ENCODE results near the gene DNAH11.
"Not testable (repeated sequence)": the region's sequence is repeated elsewhere in the genome, so short reads cannot be mapped to it uniquely, and the experiment has no call there.

DNAH11 gene

GRCh38 chr7:21819048-21819447, 276.2 kb downstream of the DNAH11 start:
- Mint-ChIP-seq H3K36me3 (no peaks in the 10 kb centered on the region), H3K27me3 (no peaks in the 10 kb centered on the region), H3K27ac (no peak overlapping the region), H3K4me1 (peaks cover 9% of the 10 kb centered on the region), H3K9me3 (no peaks in the 10 kb centered on the region), H3K4me3 (no peak overlapping the region)

DNA sequence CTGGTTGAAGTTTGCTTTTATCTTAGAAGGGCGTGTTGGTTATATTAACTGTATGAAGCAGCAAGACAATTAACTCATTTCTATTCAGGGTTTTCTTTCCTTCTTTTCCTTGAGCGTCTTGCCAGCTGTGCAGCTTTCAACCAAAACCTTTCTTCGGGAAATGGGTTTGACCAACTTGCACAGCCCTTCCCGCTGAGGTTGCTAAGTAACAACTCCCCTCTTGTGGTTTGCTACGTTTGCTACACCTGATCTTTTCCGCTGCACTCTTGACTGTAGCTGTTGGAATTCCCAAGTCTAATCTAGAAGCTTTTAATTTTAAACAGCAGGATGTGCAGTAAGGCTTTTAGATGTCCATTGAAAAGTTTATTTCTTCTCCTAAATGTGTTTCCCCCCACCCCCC, 286.0 kb downstream of the DNAH11 start:
- Mint-ChIP-seq H3K27me3 (no peaks in the 10 kb centered on the region), H3K4me3 (no peak overlapping the region), H3K9me3 (no peaks in the 10 kb centered on the region), H3K4me1 (peaks cover 12% of the 10 kb centered on the region), H3K36me3 (no peaks in the 10 kb centered on the region), H3K27ac (no peak overlapping the region)

- no peaks in the 10 kb centered on the region for H3K27me3 Mint-ChIP-seq
- no peaks in the 10 kb centered on the region for H3K36me3 Mint-ChIP-seq
- H3K9me3 Mint-ChIP-seq = no peaks in the 10 kb centered on the region
- no peak overlapping the region for H3K4me3 Mint-ChIP-seq
- no peak overlapping the region for H3K27ac Mint-ChIP-seq
- H3K4me1 Mint-ChIP-seq = peaks cover 12% of the 10 kb centered on the region
These were observed 286.9 kb downstream of the DNAH11 start for GRCh38 chr7:21829731-21830130.

DNA sequence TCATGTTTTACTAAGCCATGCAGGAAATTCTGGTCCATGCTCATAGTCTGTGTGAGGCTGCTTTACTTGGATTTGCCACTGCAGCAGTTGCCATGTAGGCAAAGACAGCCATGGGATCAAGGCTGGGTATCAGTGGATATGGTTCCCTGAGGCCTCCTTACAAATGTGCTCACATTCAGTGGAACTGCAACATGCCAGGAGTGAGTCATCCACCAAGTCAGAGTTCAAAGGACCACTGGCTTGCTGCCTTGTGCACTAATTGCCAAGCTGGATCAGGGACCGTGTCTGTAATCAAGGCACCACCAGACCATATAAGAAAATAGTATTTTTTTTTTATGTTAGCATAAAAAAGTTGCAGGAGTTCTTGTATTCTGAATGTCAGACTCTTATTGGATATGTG, 301.9 kb downstream of the DNAH11 start:
- Mint-ChIP-seq H3K4me1 (no peaks in the 10 kb centered on the region), H3K27ac (no peak overlapping the region), H3K9me3 (peaks cover 4% of the 10 kb centered on the region), H3K27me3 (no peaks in the 10 kb centered on the region), H3K36me3 (no peaks in the 10 kb centered on the region), H3K4me3 (no peak overlapping the region)

DNA sequence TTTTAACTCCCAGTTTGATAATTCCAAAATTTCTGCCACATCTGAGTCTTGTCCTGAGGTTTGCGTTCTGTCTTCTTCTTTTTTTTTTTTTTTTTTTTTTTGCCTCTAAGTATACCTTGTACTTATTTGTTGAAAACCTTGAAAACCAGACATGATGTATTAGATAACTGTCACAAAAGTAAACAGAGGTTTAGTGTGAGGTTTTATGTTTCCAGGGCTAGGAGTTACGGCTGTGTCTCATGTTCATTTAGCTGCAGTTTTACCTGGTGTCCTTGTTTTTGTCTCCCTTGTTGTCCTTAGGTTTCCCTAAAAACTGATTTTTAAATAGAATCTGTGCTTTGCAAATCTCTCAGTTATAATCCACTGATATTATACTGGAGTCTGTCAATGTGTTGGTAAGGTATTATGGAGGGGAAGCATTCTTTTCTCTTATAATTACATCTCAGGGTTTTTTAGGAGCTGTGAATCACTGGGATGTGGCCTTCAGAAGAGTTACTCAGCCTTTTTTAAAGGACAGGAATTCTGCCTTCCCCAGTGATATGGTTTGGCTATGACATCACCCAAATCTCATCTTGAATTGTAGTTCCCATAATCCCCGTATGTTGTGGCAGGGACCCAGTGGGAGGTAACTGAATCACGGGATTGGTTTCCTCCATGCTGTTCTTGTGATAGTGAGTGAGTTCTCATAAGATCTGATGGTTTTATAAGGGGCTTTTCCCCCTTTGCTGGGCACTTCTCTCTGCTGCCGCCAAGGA, 307.9 kb downstream of the DNAH11 start:
- Mint-ChIP-seq H3K36me3 (peaks cover 1% of the 10 kb centered on the region), H3K27me3 (no peaks in the 10 kb centered on the region), H3K27ac (peak overlapping the region; percentile 98), H3K4me3 (peak overlapping the region; percentile 76), H3K9me3 (peaks cover 4% of the 10 kb centered on the region), H3K4me1 (peaks cover 33% of the 10 kb centered on the region)

GRCh38 chr7:21851559-21851967, 308.7 kb downstream of the DNAH11 start:
- H3K4me1 Mint-ChIP-seq = peaks cover 33% of the 10 kb centered on the region
- peak overlapping the region; percentile 98 for H3K27ac Mint-ChIP-seq
- peak overlapping the region; percentile 76 for H3K4me3 Mint-ChIP-seq
- H3K36me3 Mint-ChIP-seq = peaks cover 1% of the 10 kb centered on the region
- no peaks in the 10 kb centered on the region for H3K27me3 Mint-ChIP-seq
- peaks cover 4% of the 10 kb centered on the region for H3K9me3 Mint-ChIP-seq

GRCh38 chr7:21865631-21866204, 322.9 kb downstream of the DNAH11 start:
- not testable (repeated sequence) for H3K27ac Mint-ChIP-seq, H3K9me3 Mint-ChIP-seq, H3K27me3 Mint-ChIP-seq, H3K36me3 Mint-ChIP-seq, H3K4me3 Mint-ChIP-seq, H3K4me1 Mint-ChIP-seq

DNA sequence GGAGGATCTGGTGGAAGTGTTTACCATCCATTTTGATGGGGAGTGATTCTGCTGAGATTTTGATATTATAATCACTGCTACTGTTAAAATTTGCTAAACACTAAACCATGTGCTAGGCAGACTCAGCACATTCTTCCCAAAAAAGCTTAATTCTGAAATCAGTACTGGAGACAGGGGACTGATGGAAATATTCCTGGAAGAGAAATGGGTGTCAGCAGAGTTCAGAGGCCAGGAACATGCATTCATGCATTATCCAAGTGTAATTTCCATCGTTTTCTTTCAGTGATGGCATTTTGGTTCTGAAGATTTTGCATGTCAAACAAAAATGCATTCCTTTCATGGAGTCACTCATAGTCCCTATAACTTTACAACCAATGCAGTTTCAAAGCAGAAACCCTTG, 323.9 kb downstream of the DNAH11 start:
- H3K4me1 Mint-ChIP-seq = no peaks in the 10 kb centered on the region
- H3K27ac Mint-ChIP-seq = no peak overlapping the region
- H3K36me3 Mint-ChIP-seq = no peaks in the 10 kb centered on the region

DNA sequence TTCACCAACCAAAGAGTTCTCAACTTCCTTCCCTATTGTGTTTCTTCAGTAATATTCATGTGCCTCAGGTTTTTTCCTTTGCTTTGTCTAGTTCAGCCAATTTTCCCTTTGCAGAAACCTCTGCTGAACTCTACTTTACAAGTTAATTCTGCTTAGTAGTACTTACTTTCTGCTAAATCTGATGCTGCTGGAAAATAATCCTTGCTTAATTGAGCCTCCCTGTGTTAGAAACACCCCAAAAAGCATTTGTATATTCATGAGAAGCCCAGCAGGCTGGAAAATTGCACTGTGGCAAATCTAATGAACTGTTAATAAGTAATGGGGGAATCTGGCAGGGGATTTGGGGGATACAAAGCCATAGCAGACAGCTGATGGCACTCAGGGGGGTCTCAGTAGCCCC, 324.4 kb downstream of the DNAH11 start:
- no peak overlapping the region for H3K4me3 Mint-ChIP-seq
- no peaks in the 10 kb centered on the region for H3K36me3 Mint-ChIP-seq
- no peaks in the 10 kb centered on the region for H3K4me1 Mint-ChIP-seq
- no peak overlapping the region for H3K27ac Mint-ChIP-seq
- no peaks in the 10 kb centered on the region for H3K27me3 Mint-ChIP-seq
- H3K9me3 Mint-ChIP-seq = no peaks in the 10 kb centered on the region

More for the DNA sequence above, 323.9 kb downstream of the DNAH11 start:
- no peak overlapping the region for H3K4me3 Mint-ChIP-seq
- no peaks in the 10 kb centered on the region for H3K9me3 Mint-ChIP-seq
- no peaks in the 10 kb centered on the region for H3K27me3 Mint-ChIP-seq

- Mint-ChIP-seq H3K27me3 (no peaks in the 10 kb centered on the region), H3K27ac (no peak overlapping the region), H3K9me3 (no peaks in the 10 kb centered on the region), H3K4me1 (no peaks in the 10 kb centered on the region), H3K36me3 (no peaks in the 10 kb centered on the region), H3K4me3 (no peak overlapping the region)
These were observed 325.2 kb downstream of the DNAH11 start for GRCh38 chr7:21867816-21868575.

DNA sequence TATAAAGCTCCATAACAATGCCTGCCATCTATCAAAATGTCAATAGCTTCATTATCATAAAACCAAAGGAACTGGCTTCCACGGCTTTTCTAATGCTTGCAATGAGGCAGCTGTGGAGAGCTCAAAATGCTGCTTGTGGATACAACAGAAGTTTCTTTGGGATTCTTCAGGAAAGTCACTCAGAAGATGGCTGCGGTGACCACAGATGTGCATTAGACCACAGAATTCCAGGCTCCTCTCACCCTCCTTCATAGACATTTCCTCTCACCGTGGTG, 325.7 kb downstream of the DNAH11 start:
- H3K36me3 Mint-ChIP-seq = no peaks in the 10 kb centered on the region
- no peak overlapping the region for H3K27ac Mint-ChIP-seq
- no peaks in the 10 kb centered on the region for H3K9me3 Mint-ChIP-seq
- H3K27me3 Mint-ChIP-seq = no peaks in the 10 kb centered on the region
- no peaks in the 10 kb centered on the region for H3K4me1 Mint-ChIP-seq
- H3K4me3 Mint-ChIP-seq = no peak overlapping the region

GRCh38 chr7:21869785-21870402, 327.1 kb downstream of the DNAH11 start:
- H3K9me3 Mint-ChIP-seq = no peaks in the 10 kb centered on the region
- no peak overlapping the region for H3K27ac Mint-ChIP-seq
- no peaks in the 10 kb centered on the region for H3K4me1 Mint-ChIP-seq
- H3K27me3 Mint-ChIP-seq = no peaks in the 10 kb centered on the region
- peaks cover 2% of the 10 kb centered on the region for H3K36me3 Mint-ChIP-seq
- H3K4me3 Mint-ChIP-seq = no peak overlapping the region

GRCh38 chr7:21883069-21883468, 340.2 kb downstream of the DNAH11 start:
- Mint-ChIP-seq H3K27me3 (no peaks in the 10 kb centered on the region), H3K9me3 (no peaks in the 10 kb centered on the region), H3K4me1 (no peaks in the 10 kb centered on the region), H3K27ac (no peak overlapping the region), H3K36me3 (no peaks in the 10 kb centered on the region), H3K4me3 (no peak overlapping the region)

DNA sequence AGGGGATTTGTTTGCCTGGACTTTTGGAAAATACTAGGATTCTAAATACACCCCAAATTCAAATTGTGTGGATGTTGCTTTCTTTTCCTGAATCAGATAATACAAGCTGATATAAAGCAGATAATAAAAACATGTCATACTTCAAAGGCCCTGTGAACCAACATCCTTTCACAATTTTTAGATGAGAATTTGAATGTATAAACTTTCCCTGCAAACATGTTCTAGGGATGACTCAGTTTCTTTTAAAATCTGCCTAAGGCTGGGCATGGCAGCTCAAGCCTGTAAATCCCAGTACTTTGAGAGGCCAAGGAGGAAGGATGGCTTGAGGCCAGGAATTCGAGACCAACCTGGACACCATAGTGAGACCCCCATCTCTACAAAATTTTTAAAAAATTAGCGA, 340.7 kb downstream of the DNAH11 start:
- H3K4me1 Mint-ChIP-seq, H3K36me3 Mint-ChIP-seq, H3K27me3 Mint-ChIP-seq, H3K9me3 Mint-ChIP-seq, H3K27ac Mint-ChIP-seq, H3K4me3 Mint-ChIP-seq: not testable (repeated sequence)

DNA sequence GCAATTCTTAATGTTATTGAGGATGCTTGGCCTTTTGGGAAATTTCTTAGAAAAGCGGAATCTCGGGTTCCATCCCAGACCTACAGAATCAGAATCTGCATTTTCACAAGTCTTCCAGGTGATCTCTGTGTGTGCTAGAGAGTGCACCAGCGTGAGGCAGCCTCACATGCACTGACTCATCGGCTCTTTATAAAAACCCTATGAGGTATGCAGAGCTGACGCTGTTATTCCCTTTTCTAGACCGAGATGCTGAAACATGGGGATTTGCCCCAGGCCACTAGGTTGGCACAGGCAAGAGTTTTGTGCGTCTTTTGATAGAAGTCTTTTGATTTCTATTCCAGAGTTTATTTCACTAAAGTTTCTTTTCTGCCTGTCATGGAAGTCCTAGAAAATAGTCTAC, 341.7 kb downstream of the DNAH11 start:
- H3K9me3 Mint-ChIP-seq = no peaks in the 10 kb centered on the region
- H3K36me3 Mint-ChIP-seq = no peaks in the 10 kb centered on the region
- H3K4me1 Mint-ChIP-seq = no peaks in the 10 kb centered on the region
- H3K4me3 Mint-ChIP-seq = no peak overlapping the region
- no peaks in the 10 kb centered on the region for H3K27me3 Mint-ChIP-seq
- no peak overlapping the region for H3K27ac Mint-ChIP-seq

DNA sequence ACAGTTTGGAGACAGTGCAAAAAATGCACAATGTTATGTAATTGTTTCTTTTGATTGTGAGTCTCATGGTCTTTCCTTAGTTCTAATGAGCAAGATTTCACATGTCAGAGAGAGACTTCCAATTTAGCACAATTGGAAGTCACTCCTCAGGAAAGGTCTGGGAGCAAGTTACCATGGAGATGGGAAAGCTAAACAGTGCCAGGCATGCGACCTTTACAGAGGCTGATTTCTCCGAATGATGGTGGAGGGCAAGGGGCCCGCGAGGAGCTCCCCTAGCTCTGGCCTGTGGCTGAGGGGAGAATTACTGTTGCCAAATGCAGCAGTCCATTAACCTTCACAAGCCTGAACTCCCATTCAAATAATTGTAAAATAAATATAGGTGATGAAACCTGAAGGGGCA, 343.6 kb downstream of the DNAH11 start:
- H3K27ac Mint-ChIP-seq = no peak overlapping the region
- H3K36me3 Mint-ChIP-seq = no peaks in the 10 kb centered on the region
- H3K4me3 Mint-ChIP-seq = no peak overlapping the region
- H3K27me3 Mint-ChIP-seq = no peaks in the 10 kb centered on the region
- H3K9me3 Mint-ChIP-seq = no peaks in the 10 kb centered on the region
- no peaks in the 10 kb centered on the region for H3K4me1 Mint-ChIP-seq

Data from activated naive CD4-positive, alpha-beta T cell treated with anti-CD3 and anti-CD28 coated beads, Interleukin-2, amount 50 U/mL, for 24 hours (primary cell).